Neural cell (in vitro differentiated cells): ENCODE measurements around the gene COQ8B.

Experiments used
- POLR2AphosphoS5 ChIP-seq: IDR thresholded peaks from 2 replicates; pipeline ENCODE4 v1.6.1; 2012
- RAD21 ChIP-seq: fragments of 450-650 bp; conservative IDR thresholded peaks from 2 replicates; pipeline ENCODE4 v1.6.1; 2014; ENCODE audit warnings: antibody characterized with exemption, mild to moderate bottlenecking, moderate library complexity

- TF ChIP-seq RAD21 = no peak
- TF ChIP-seq POLR2AphosphoS5 = no peak
Observed at GRCh38 chr19:40672038-40672437, 44.6 kb downstream of the COQ8B start.
